ENCODE data around the gene KPRP. TPM values are rescaled to one million over a fixed set of nuclear protein-coding genes. Genes with fewer than 3 reads are reported as not detected.

Gene KPRP
- total RNA-seq, 1 donor from 2014 or later = not detected

DNA sequence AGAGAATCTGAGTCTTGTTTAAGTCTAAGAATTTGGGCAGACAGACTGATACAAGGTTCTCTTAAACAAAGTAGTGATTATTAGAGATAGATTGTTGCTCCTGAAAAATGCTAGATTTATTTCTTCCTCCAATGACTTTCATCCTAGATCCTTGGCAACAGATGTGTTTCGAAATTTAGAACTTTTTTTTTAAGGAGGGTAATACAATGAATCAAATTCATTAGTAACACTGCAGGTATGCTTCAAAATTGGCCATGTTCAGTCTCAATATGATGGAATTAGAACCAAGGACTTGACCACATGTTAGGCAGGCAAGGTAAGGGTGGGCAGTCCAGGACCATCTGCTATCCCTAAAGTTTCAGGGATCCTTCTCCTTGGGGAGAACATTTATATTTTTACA lies 12.6 kb downstream of the KPRP start:
- DNase-seq (ENCODE audit: low read depth, low spot score) = no peak

DNA sequence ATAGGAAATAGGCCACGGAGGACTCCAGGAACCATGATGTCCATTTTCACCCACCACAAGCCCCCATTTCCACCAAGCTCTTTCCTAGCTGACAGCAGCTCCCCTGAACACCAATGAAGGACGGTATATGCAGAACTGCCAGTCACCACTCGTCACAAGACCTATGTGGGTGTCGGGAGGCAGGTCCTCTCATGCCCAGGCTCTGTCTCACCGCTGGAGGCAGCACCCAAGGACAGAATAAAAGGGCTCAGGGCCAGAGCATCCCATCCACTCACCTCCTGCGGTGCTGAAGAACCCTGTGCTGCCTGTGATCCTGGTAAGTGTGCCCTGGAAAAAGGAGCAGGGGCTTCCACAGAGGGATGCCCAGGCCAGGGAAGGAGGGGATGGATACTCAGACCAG lies 17.1 kb downstream of the KPRP start, which contains the start of gene LCE1F:
LCE1F (plus strand) TSS at position 266 of the 400 bp plus-strand sequence. CDS start 1,232 bp downstream, outside the sequence.
- DNase-seq (ENCODE audit: low read depth, low spot score) = no peak

DNA sequence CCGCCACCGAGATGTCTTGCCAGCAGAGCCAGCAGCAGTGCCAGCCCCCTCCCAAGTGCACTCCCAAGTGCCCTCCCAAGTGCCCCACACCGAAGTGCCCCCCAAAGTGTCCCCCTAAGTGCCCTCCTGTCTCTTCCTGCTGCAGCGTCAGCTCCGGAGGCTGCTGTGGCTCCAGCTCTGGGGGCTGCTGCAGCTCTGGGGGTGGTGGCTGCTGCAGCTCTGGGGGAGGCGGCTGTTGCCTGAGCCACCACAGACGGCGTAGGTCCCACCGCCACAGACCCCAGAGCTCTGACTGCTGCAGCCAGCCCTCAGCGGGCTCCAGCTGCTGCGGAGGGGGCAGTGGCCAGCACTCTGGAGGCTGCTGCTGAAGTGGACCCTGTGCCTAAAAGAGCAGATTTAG lies 18.5 kb downstream of the KPRP start:
- DNase-seq (ENCODE audit: low read depth, low spot score) = no peak

DNA sequence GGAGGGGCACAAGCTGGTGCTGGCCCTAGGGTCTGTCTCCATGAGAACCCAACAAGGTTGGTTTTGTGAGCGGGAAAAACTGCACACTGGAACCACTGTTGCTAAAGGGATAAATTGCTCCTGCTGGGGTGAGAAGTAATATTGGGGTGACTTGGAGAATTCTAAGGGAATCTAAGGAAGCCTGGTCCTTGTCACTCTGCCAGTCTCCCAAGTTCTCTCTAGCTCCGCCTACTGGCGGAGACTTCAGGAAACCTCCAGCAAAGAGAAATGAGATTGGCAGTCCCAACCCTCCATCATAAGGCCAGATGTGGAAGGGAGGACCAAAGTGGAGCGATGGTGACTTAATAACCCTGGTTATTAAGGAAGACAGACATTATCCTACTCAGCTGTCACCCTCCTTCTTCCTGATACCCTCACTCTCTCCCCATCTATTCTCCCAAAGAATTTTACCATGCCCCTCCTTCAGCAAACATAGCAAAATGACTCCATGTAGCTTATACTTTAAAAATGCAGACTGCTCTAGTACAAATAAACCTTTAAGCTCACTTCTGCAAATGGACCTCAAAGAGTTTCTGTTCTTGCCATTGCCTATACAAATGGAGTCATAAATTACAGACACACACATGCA lies 19.8 kb downstream of the KPRP start:
- no peak for DNase-seq (ENCODE audit: low read depth, low spot score)

DNA sequence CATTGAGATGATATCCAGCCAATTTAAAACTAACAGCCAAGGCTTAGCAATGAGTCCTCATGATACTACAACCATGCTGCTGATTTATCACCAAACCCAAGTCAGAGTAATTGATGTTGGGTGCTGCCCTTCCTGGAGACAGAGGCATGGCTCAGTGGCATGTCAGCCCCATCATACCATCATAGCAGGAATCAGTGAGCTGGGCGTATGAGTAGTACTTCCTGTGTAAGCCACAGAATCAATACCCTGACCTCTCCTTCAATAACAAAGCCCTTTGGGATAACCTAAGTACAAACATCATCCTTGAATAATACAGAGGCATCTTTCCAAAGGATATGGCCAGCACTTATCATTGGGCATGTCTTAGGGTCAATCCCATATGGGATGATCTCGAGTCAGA lies 25.3 kb downstream of the KPRP start:
- no peak for DNase-seq (ENCODE audit: low read depth, low spot score)

DNA sequence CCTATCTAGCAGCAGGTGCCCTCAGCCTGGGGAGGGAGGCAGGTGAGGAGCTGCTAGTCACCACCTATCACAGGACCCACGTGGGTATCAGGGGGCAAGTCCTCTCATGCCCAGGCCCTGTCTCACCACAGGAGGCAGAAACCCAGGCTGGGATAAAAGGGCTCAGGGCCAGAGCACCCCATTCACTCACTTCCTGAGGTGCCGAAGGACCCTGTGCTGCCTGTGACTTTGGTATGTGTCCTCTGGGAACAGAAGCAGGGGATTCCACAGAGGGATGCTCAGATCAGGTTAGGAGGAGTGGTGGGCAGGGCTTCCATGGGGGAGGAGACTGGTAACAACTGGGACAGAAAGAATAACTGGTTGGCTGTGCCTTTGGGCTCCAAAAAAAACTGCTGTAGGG lies 28.3 kb downstream of the KPRP start, which contains the start of gene LCE1E:
LCE1E (plus strand) TSS at position 181 of the 400 bp plus-strand sequence. CDS start 1,043 bp downstream, outside the sequence.
- no peak for DNase-seq (ENCODE audit: low read depth, low spot score)

DNA sequence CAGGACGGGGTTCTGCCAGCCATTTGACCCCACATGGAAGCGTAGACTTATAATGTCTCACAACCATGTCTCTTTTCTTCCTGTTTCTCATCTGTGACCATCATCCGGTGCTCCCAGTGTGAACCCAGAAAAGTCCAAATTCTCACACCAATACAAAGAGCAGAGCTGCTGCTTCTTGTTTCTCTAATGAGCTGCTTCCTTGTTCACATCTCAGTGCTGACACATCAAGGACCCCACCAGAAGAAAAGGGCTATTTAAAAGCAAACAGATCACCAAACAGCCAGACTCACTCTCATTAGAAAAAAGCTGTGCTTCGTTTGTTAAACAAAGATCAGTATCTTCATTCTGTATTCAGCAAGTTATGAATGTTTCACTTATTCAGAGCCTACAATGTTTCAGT lies 37.9 kb downstream of the KPRP start:
- DNase-seq (ENCODE audit: low read depth, low spot score) = no peak

DNA sequence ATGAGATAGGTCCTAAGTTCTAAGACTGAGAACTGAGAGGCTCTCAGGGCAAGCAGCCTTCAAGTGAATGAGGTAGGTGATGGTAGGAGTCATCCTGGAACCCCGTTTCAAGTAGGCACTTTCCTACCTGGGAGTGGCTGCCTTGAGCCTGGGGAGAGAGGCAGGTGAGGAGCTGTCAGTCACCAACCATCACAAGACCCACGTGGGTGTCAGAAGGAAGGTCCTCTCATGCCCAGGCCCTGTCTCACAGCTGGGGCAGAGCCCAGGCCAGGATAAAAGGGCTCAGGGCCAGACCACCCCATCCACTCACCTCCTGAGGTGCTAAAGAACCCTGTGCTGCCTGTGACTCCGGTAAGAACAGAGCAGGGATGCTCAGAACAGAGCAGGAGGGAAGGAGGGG lies 38.6 kb downstream of the KPRP start, which contains the start of gene LCE1D:
LCE1D (plus strand) TSS at position 301 of the 400 bp plus-strand sequence. CDS start 1,074 bp downstream, outside the sequence.
- no peak for DNase-seq (ENCODE audit: low read depth, low spot score)

DNA sequence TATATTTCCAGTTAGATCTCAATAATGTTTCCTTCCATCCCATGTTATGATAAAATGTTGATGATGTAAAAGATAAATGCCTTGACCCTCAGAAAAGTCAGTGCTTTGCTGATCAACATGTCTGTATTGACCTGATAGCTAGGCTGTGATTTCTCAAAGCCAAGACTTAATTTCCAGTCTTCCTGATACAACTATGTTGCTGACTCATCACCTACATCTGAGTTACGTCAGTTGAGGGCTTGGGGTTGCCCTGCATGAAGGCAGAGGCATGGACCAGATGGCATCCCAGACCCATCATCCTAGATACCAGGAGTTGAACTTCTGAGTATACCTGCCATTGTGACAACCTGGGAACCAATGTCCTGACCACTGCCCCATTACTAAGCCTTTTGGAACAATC lies 43.5 kb downstream of the KPRP start:
- DNase-seq (ENCODE audit: low read depth, low spot score) = no peak

DNA sequence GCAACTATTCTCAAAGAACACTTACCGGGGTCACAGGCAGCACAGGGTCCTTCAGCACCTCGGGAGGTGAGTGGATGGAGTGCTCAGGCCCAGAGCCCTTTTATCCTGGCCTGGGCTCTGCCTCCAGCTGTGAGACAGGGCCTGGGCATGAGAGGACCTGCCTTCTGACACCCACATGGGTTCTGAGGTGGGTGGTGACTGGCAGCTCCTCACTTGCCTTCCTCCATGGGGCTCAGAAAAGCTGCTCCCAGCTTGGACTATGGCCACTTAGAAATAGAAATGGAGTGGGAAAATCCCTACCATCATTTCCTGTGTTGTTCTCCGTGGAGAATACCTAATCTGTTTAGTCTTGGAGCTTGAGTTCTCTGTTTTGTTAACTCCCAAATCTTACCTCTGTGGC lies 48.8 kb downstream of the KPRP start, which contains the start of gene LCE1C:
LCE1C (minus strand) TSS at position 76 of the 400 bp plus-strand sequence. CDS start 1,173 bp downstream, outside the sequence.
- no peak for DNase-seq (ENCODE audit: low read depth, low spot score)

DNA sequence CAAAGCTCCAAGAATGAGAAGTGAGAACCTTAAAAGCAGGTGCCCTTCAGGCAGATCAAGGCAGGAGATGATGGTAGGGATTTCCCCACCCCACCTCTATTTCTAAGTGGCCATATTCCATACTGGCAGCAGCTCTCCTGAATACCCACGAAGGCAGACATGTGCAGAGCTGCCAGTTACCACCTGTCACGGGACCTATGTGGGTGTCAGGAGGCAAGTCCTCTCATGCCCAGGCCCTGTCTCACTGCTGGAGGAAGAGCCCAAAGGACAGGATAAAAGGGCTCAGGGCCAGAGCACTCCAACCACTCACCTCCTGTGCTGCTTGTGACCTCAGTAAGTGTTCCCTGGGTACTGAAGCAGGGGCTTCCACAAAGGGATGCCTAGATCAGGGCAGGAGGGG lies 53.2 kb downstream of the KPRP start:
- DNase-seq (ENCODE audit: low read depth, low spot score) = no peak

Other genes starting within 250 kb of the KPRP start
- not detected in 2 replicates for gene LCE5A, start 247.2 kb upstream of the KPRP start, total RNA-seq
- not detected in 2 replicates for gene CRCT1, start 243.5 kb upstream of the KPRP start, total RNA-seq
- not detected in 2 replicates for gene LCE3E, start 191.2 kb upstream of the KPRP start, total RNA-seq
- not detected in 2 replicates for gene LCE3D, start 177.5 kb upstream of the KPRP start, total RNA-seq
- not detected in 2 replicates for gene LCE3C, start 157.8 kb upstream of the KPRP start, total RNA-seq
- not detected in 2 replicates for gene LCE3B, start 144.2 kb upstream of the KPRP start, total RNA-seq
- not detected in 2 replicates for gene LCE3A, start 134.9 kb upstream of the KPRP start, total RNA-seq
- not detected in 2 replicates for gene LCE2D, start 94.6 kb upstream of the KPRP start, total RNA-seq
- gene LCE2C, start 82.7 kb upstream of the KPRP start, total RNA-seq = not detected in 2 replicates
- not detected in 2 replicates for gene LCE2B, start 71.9 kb upstream of the KPRP start, total RNA-seq
- gene LCE2A, start 59.7 kb upstream of the KPRP start, total RNA-seq = not detected in 2 replicates
- gene LCE4A, start 49.9 kb upstream of the KPRP start, total RNA-seq = not detected in 2 replicates
- gene LCE1F, start 17.1 kb downstream of the KPRP start, total RNA-seq = not detected in 2 replicates
- gene LCE1E, start 28.2 kb downstream of the KPRP start, total RNA-seq = not detected in 2 replicates
- not detected in 2 replicates for gene LCE1D, start 38.7 kb downstream of the KPRP start, total RNA-seq
- not detected in 2 replicates for gene LCE1C, start 48.6 kb downstream of the KPRP start, total RNA-seq
- gene LCE1B, start 53.9 kb downstream of the KPRP start, total RNA-seq = not detected in 2 replicates
- not detected in 2 replicates for gene LCE1A, start 69.4 kb downstream of the KPRP start, total RNA-seq
- not detected in 2 replicates for gene LCE6A, start 84.8 kb downstream of the KPRP start, total RNA-seq
- not detected in 2 replicates for gene LCE7A, start 102.0 kb downstream of the KPRP start, total RNA-seq
- gene SMCP, start 120.3 kb downstream of the KPRP start, total RNA-seq = not detected in 2 replicates
- under 0.01 TPM in 1 of 2 replicates, not detected in the other for gene IVL, start 150.5 kb downstream of the KPRP start, total RNA-seq
- gene SPRR5, start 189.2 kb downstream of the KPRP start, total RNA-seq = not detected in 2 replicates
- gene SPRR4, start 212.6 kb downstream of the KPRP start, total RNA-seq = not detected in 2 replicates
- not detected in 2 replicates for gene SPRR1A, start 226.1 kb downstream of the KPRP start, total RNA-seq
- gene SPRR3, start 243.7 kb downstream of the KPRP start, total RNA-seq = not detected in 2 replicates

Measured in pulmonary artery endothelial cell (primary cell).